Measurements from ENCODE around the gene PDE1C. TPM values are rescaled to one million over a fixed set of nuclear protein-coding genes. Genes with fewer than 3 reads are reported as not detected.

The PDE1C gene
- total RNA-seq, 5 donors from 2014 or later (not counting 1 experiment from before 2014, with no cell fraction given) = not detected

DNA sequence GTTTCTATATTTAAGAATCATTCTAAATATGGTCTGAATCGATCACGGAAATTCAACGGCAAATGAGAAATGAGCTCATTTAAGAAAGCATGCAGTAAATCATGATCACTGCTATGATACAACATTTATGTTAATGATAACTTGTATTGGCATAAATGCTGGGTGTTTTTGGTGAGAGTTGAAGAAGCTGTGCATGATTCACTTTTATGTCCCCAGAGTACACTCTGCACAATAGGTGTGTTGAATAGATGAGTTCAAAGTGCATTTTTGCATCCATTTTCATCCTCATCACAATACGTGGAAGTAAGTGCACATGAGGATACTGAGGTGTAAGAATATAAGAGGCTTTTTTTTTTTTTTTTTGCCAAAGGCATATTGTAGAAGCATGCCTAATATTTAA is 213.9 kb downstream of the PDE1C start:
- CTCF ChIA-PET = no interaction called here
- DNase-seq = no peak
- Histone ChIP-seq H3K9me3 (no peaks in the 10 kb centered on the region), H3K27me3 (replicated peaks in 1 of 2; ENCODE audit: control insufficient read depth in 2 of 2, extremely low read depth in 1 of 2, insufficient read depth in 2 of 2, low read length in 1 of 2) (no peaks in the 10 kb centered on the region), H3K27ac (ENCODE audit: low read length) (no peak overlapping the region), H3K4me1 (ENCODE audit: control insufficient read depth in 1 of 2, extremely low read depth in 1 of 2, insufficient read depth in 2 of 2, low read length in 2 of 2) (no peaks in the 10 kb centered on the region), H3K4me3 (ENCODE audit: control insufficient read depth in 1 of 2, extremely low read depth in 1 of 2, low read length in 1 of 2) (no peak overlapping the region), H3K36me3 (ENCODE audit: control insufficient read depth in 2 of 2, extremely low read depth in 1 of 2, insufficient read depth in 1 of 2, low read length in 1 of 2) (no peaks in the 10 kb centered on the region)
- no peak overlapping the region for H3K27ac Mint-ChIP-seq
- no peak for ATAC-seq (replicated peaks in 1 of 4)
- peaks cover 4 to 11% (median 9%) of the 10 kb centered on the region in 3 donors for H3K9me3 Mint-ChIP-seq
- H3K4me3 Mint-ChIP-seq = no peak overlapping the region
- no peaks in the 10 kb centered on the region for H3K4me1 Mint-ChIP-seq
- WGBS (ENCODE audit: insufficient coverage) = no CpG with 5 or more reads among the region's 4 CpGs
- POLR2A ChIA-PET = no interaction called here
- no peaks in the 10 kb centered on the region for H3K36me3 Mint-ChIP-seq
- no peaks in the 10 kb centered on the region for H3K27me3 Mint-ChIP-seq

- DNase-seq (no peak), ATAC-seq (replicated peaks in 1 of 4) (no peak)
- CTCF ChIA-PET = interaction anchor here in 1 of 2 donors (0.6 kb wide), 1 partner anchor 1328 kb away, joined by 4 read pairs; no protein-coding TSS in a partner anchor
- Mint-ChIP-seq H3K9me3 (peaks cover 0 to 11% (median 4%) of the 10 kb centered on the region in 3 donors), H3K27ac (no peak overlapping the region), H3K4me1 (no peaks in the 10 kb centered on the region), H3K36me3 (no peaks in the 10 kb centered on the region), H3K4me3 (no peak overlapping the region), H3K27me3 (no peaks in the 10 kb centered on the region)
- H3K4me1 ChIP-seq (ENCODE audit: control insufficient read depth in 1 of 2, extremely low read depth in 1 of 2, insufficient read depth in 2 of 2, low read length in 2 of 2) = no peaks in the 10 kb centered on the region
- H3K27ac ChIP-seq (ENCODE audit: low read length) = no peak overlapping the region
- no peak overlapping the region for H3K4me3 ChIP-seq (ENCODE audit: control insufficient read depth in 1 of 2, extremely low read depth in 1 of 2, low read length in 1 of 2)
- no peaks in the 10 kb centered on the region for H3K9me3 ChIP-seq
- POLR2A ChIA-PET = no interaction called here
- no peaks in the 10 kb centered on the region for H3K36me3 ChIP-seq (ENCODE audit: control insufficient read depth in 2 of 2, extremely low read depth in 1 of 2, insufficient read depth in 1 of 2, low read length in 1 of 2)
- no peaks in the 10 kb centered on the region for H3K27me3 ChIP-seq (replicated peaks in 1 of 2; ENCODE audit: control insufficient read depth in 2 of 2, extremely low read depth in 1 of 2, insufficient read depth in 2 of 2, low read length in 1 of 2)
- WGBS (ENCODE audit: insufficient coverage) = no CpG with 5 or more reads among the region's 1 CpG
Measured at GRCh38 chr7:31855530-31855929, 214.7 kb downstream of the PDE1C start.

GRCh38 chr7:31853380-31853779 is 216.8 kb downstream of the PDE1C start:
- Mint-ChIP-seq H3K36me3 (no peaks in the 10 kb centered on the region), H3K9me3 (peaks cover 0 to 11% (median 4%) of the 10 kb centered on the region in 3 donors), H3K4me1 (no peaks in the 10 kb centered on the region), H3K4me3 (no peak overlapping the region), H3K27ac (no peak overlapping the region), H3K27me3 (no peaks in the 10 kb centered on the region)
- H3K4me1 ChIP-seq (ENCODE audit: control insufficient read depth in 1 of 2, extremely low read depth in 1 of 2, insufficient read depth in 2 of 2, low read length in 2 of 2) = no peaks in the 10 kb centered on the region
- DNase-seq (no peak), ATAC-seq (replicated peaks in 1 of 4) (no peak)
- no peak overlapping the region for H3K27ac ChIP-seq (ENCODE audit: low read length)
- WGBS (ENCODE audit: insufficient coverage) = 95% methylated on average over 2 of the region's 5 CpGs
- H3K4me3 ChIP-seq (ENCODE audit: control insufficient read depth in 1 of 2, extremely low read depth in 1 of 2, low read length in 1 of 2) = no peak overlapping the region
- no peaks in the 10 kb centered on the region for H3K9me3 ChIP-seq
- H3K27me3 ChIP-seq (replicated peaks in 1 of 2; ENCODE audit: control insufficient read depth in 2 of 2, extremely low read depth in 1 of 2, insufficient read depth in 2 of 2, low read length in 1 of 2) = no peaks in the 10 kb centered on the region
- POLR2A ChIA-PET = no interaction called here
- CTCF ChIA-PET = interaction anchor here in 1 of 2 donors (0.6 kb wide), 1 partner anchor 9 kb away, joined by 4 read pairs; no protein-coding TSS in a partner anchor
- no peaks in the 10 kb centered on the region for H3K36me3 ChIP-seq (ENCODE audit: control insufficient read depth in 2 of 2, extremely low read depth in 1 of 2, insufficient read depth in 1 of 2, low read length in 1 of 2)

DNA sequence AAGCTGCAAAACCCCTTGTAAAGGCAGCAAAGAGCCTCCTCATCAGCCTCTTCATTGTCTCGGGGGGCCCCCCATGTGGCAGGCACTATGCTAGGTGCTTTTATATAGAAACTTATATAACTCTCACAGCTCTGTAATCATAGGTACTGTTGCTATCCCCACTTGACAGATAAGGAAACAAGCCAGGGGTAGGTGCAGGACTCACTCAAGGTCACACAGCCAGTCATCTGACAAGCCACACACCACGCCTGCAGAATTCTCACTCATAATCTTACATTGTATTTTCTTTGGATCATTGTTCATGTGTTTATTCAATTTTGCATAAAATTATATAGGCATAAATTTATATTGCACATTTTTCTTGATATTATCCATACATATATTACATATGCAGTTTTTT is 217.7 kb downstream of the PDE1C start:
- no peaks in the 10 kb centered on the region for H3K4me1 ChIP-seq (ENCODE audit: control insufficient read depth in 1 of 2, extremely low read depth in 1 of 2, insufficient read depth in 2 of 2, low read length in 2 of 2)
- H3K36me3 ChIP-seq (ENCODE audit: control insufficient read depth in 2 of 2, extremely low read depth in 1 of 2, insufficient read depth in 1 of 2, low read length in 1 of 2) = no peaks in the 10 kb centered on the region
- no peak overlapping the region for H3K4me3 ChIP-seq (ENCODE audit: control insufficient read depth in 1 of 2, extremely low read depth in 1 of 2, low read length in 1 of 2)
- no peaks in the 10 kb centered on the region for H3K9me3 ChIP-seq
- Mint-ChIP-seq H3K4me3 (no peak overlapping the region), H3K4me1 (no peaks in the 10 kb centered on the region), H3K27me3 (no peaks in the 10 kb centered on the region), H3K36me3 (no peaks in the 10 kb centered on the region), H3K27ac (no peak overlapping the region), H3K9me3 (peaks cover 0 to 11% (median 3%) of the 10 kb centered on the region in 3 donors)
- ChIA-PET CTCF (no interaction called here), POLR2A (no interaction called here)
- no peak for ATAC-seq (replicated peaks in 1 of 4)
- H3K27ac ChIP-seq (ENCODE audit: low read length) = no peak overlapping the region
- no peaks in the 10 kb centered on the region for H3K27me3 ChIP-seq (replicated peaks in 1 of 2; ENCODE audit: control insufficient read depth in 2 of 2, extremely low read depth in 1 of 2, insufficient read depth in 2 of 2, low read length in 1 of 2)
- WGBS (ENCODE audit: insufficient coverage) = no CpG with 5 or more reads among the region's 2 CpGs
- no peak for DNase-seq

GRCh38 chr7:31851119-31851518 is 219.1 kb downstream of the PDE1C start:
- no peak overlapping the region for H3K4me3 ChIP-seq (ENCODE audit: control insufficient read depth in 1 of 2, extremely low read depth in 1 of 2, low read length in 1 of 2)
- DNase-seq (no peak), ATAC-seq (replicated peaks in 1 of 4) (no peak)
- no peaks in the 10 kb centered on the region for H3K4me1 Mint-ChIP-seq
- no peaks in the 10 kb centered on the region for H3K36me3 ChIP-seq (ENCODE audit: control insufficient read depth in 2 of 2, extremely low read depth in 1 of 2, insufficient read depth in 1 of 2, low read length in 1 of 2)
- 70% methylated on average over 1 of the region's 2 CpGs for WGBS (ENCODE audit: insufficient coverage)
- POLR2A ChIA-PET = no interaction called here
- CTCF ChIA-PET = no interaction called here
- no peaks in the 10 kb centered on the region for H3K4me1 ChIP-seq (ENCODE audit: control insufficient read depth in 1 of 2, extremely low read depth in 1 of 2, insufficient read depth in 2 of 2, low read length in 2 of 2)
- H3K36me3 Mint-ChIP-seq = no peaks in the 10 kb centered on the region
- H3K9me3 Mint-ChIP-seq = peaks cover 0 to 11% (median 3%) of the 10 kb centered on the region in 3 donors
- no peak overlapping the region for H3K27ac ChIP-seq (ENCODE audit: low read length)
- H3K27me3 Mint-ChIP-seq = no peaks in the 10 kb centered on the region
- no peak overlapping the region for H3K4me3 Mint-ChIP-seq
- no peaks in the 10 kb centered on the region for H3K9me3 ChIP-seq
- no peaks in the 10 kb centered on the region for H3K27me3 ChIP-seq (replicated peaks in 1 of 2; ENCODE audit: control insufficient read depth in 2 of 2, extremely low read depth in 1 of 2, insufficient read depth in 2 of 2, low read length in 1 of 2)
- H3K27ac Mint-ChIP-seq = no peak overlapping the region

- H3K27me3 Mint-ChIP-seq = no peaks in the 10 kb centered on the region
- no peaks in the 10 kb centered on the region for H3K36me3 Mint-ChIP-seq
- ChIA-PET CTCF (no interaction called here), POLR2A (no interaction called here)
- no peak overlapping the region for H3K4me3 Mint-ChIP-seq
- WGBS (ENCODE audit: insufficient coverage) = no CpG with 5 or more reads among the region's 4 CpGs
- Histone ChIP-seq H3K36me3 (ENCODE audit: control insufficient read depth in 2 of 2, extremely low read depth in 1 of 2, insufficient read depth in 1 of 2, low read length in 1 of 2) (no peaks in the 10 kb centered on the region), H3K27me3 (replicated peaks in 1 of 2; ENCODE audit: control insufficient read depth in 2 of 2, extremely low read depth in 1 of 2, insufficient read depth in 2 of 2, low read length in 1 of 2) (no peaks in the 10 kb centered on the region), H3K27ac (ENCODE audit: low read length) (no peak overlapping the region), H3K4me1 (ENCODE audit: control insufficient read depth in 1 of 2, extremely low read depth in 1 of 2, insufficient read depth in 2 of 2, low read length in 2 of 2) (no peaks in the 10 kb centered on the region), H3K9me3 (no peaks in the 10 kb centered on the region), H3K4me3 (ENCODE audit: control insufficient read depth in 1 of 2, extremely low read depth in 1 of 2, low read length in 1 of 2) (no peak overlapping the region)
- H3K9me3 Mint-ChIP-seq = peaks cover 0 to 11% (median 3%) of the 10 kb centered on the region in 3 donors
- no peak for DNase-seq
- H3K27ac Mint-ChIP-seq = no peak overlapping the region
- no peaks in the 10 kb centered on the region for H3K4me1 Mint-ChIP-seq
- no peak for ATAC-seq (replicated peaks in 1 of 4)
Measured at GRCh38 chr7:31850601-31851000, 219.6 kb downstream of the PDE1C start.

DNA sequence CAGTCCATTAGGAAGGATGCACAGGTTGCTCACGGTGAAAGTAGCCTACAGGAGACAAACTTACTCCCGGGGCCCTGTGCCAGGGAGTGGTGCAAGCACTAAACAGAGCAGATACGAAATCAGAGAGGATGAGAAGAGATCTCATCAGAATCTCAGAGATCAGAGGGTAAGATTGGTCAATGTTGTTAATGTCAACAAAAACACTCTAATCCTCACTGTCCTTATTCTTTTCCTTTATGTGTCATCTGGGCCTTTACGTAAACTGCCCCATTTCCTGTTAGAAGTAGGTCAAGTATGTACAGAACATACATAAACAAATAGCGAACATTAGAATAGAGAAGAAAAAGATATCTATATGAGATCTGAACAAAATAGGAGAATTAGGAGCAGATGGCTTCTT is 220.1 kb downstream of the PDE1C start:
- CTCF ChIA-PET = no interaction called here
- ATAC-seq (replicated peaks in 1 of 4) (no peak), DNase-seq (no peak)
- Mint-ChIP-seq H3K9me3 (peaks cover 0 to 11% (median 3%) of the 10 kb centered on the region in 3 donors), H3K36me3 (no peaks in the 10 kb centered on the region), H3K4me3 (no peak overlapping the region), H3K27me3 (no peaks in the 10 kb centered on the region), H3K4me1 (no peaks in the 10 kb centered on the region), H3K27ac (no peak overlapping the region)
- Histone ChIP-seq H3K36me3 (ENCODE audit: control insufficient read depth in 2 of 2, extremely low read depth in 1 of 2, insufficient read depth in 1 of 2, low read length in 1 of 2) (no peaks in the 10 kb centered on the region), H3K9me3 (no peaks in the 10 kb centered on the region), H3K27me3 (replicated peaks in 1 of 2; ENCODE audit: control insufficient read depth in 2 of 2, extremely low read depth in 1 of 2, insufficient read depth in 2 of 2, low read length in 1 of 2) (no peaks in the 10 kb centered on the region), H3K27ac (ENCODE audit: low read length) (no peak overlapping the region), H3K4me1 (ENCODE audit: control insufficient read depth in 1 of 2, extremely low read depth in 1 of 2, insufficient read depth in 2 of 2, low read length in 2 of 2) (no peaks in the 10 kb centered on the region), H3K4me3 (ENCODE audit: control insufficient read depth in 1 of 2, extremely low read depth in 1 of 2, low read length in 1 of 2) (no peak overlapping the region)
- WGBS (ENCODE audit: insufficient coverage) = no CpG with 5 or more reads among the region's 5 CpGs
- POLR2A ChIA-PET = no interaction called here
